K562 (cell line): ENCODE results near the gene GFRA4.

Experiments used
- CTCF ChIP-seq, 3 experiments: IDR thresholded peaks in 2 of 3; conservative IDR thresholded peaks in 1 of 3; 2 replicates each; pipeline ENCODE4 v1.5.1; 2011 to 2012; ENCODE audit warnings: low read length in 3 of 3, mild to moderate bottlenecking in 3 of 3, control low read depth in 2 of 3, improper control_type of control experiment in 1 of 3, inconsistent platforms in 1 of 3, low read depth in 1 of 3, mixed read lengths in 1 of 3, moderate library complexity in 1 of 3; ENCODE audit not compliant: insufficient read depth in 2 of 3
- E2F6 ChIP-seq, 2 experiments: IDR thresholded peaks; 2 replicates each; pipeline ENCODE4 v1.6.1; 2011; ENCODE audit warnings: borderline replicate concordance in 1 of 2, control low read depth in 1 of 2, low read depth in 1 of 2, low read length in 1 of 2, mild to moderate bottlenecking in 1 of 2, mixed read lengths in 1 of 2, moderate library complexity in 1 of 2; ENCODE audit not compliant: insufficient read depth in 1 of 2, insufficient read length in 1 of 2, poor library complexity in 1 of 2, severe bottlenecking in 1 of 2; ENCODE audit errors: extremely low read depth in 1 of 2
- ELF4 ChIP-seq: fragments of 450-650 bp; formaldehyde crosslinking; IDR thresholded peaks from 2 replicates; pipeline ENCODE4 v1.4.0; 2022; ENCODE audit warnings: missing genetic modification characterization
- FOXA1 ChIP-seq: fragments of 450-650 bp; IDR thresholded peaks from 2 replicates; pipeline ENCODE4 v1.6.1; 2016; ENCODE audit warnings: mild to moderate bottlenecking, borderline replicate concordance
- IRF9 ChIP-seq: fragments of 450-650 bp; IDR thresholded peaks from 2 replicates; pipeline ENCODE4 v1.6.1; 2016; ENCODE audit warnings: missing biosample characterization, missing genetic modification characterization
- MAFF ChIP-seq: IDR thresholded peaks from 2 replicates; pipeline ENCODE4 v1.6.1; 2012; ENCODE audit warnings: low read length, improper control_type of control experiment
- POLR2A ChIP-seq: fragments of 450-650 bp; conservative IDR thresholded peaks from 2 replicates; pipeline ENCODE4 v1.6.1; 2016
- RFX5 ChIP-seq: IDR thresholded peaks from 2 replicates; pipeline ENCODE4 v1.6.1; 2011; ENCODE audit warnings: low read depth, mild to moderate bottlenecking, improper control_type of control experiment, low read length
- TCF3 ChIP-seq: sonication (generic); formaldehyde crosslinking; IDR thresholded peaks from 2 replicates; pipeline ENCODE4 v1.4.0; 2020; ENCODE audit warnings: mild to moderate bottlenecking, missing genetic modification reagents
- ZNF668 ChIP-seq: fragments of 250-450 bp; sonication (Bioruptor Pico); IDR thresholded peaks from 2 replicates; pipeline ENCODE4 v1.8.0; 2022; ENCODE audit warnings: mild to moderate bottlenecking, inconsistent platforms

GRCh38 chr20:3712279-3712873 is 49.2 kb upstream of the GFRA4 start, which contains the start of gene SIGLEC1:
- TF ChIP-seq TCF3 (CRISPR knock-in tag), result no peak
- TF ChIP-seq POLR2A, result no peak
- TF ChIP-seq E2F6 (IDR thresholded peaks at IDR 0.05; ENCODE audit: borderline replicate concordance in 1 of 2, extremely low read depth in 1 of 2, insufficient read depth in 1 of 2, insufficient read length in 1 of 2, low read depth in 1 of 2, low read length in 1 of 2, poor library complexity in 1 of 2, severe bottlenecking in 1 of 2), result no peak
- no peak for TF ChIP-seq CTCF (IDR thresholded peaks at IDR 0.05 in 2 of 3, conservative IDR thresholded peaks at IDR 0.05 in 1 of 3; ENCODE audit: insufficient read depth in 2 of 3, low read depth in 1 of 3, low read length in 3 of 3)
- TF ChIP-seq MAFF, result no peak
- TF ChIP-seq FOXA1, result no peak
- no peak for TF ChIP-seq ZNF668 (CRISPR knock-in tag)
- TF ChIP-seq IRF9 (tag), result no peak
- TF ChIP-seq ELF4 (CRISPR knock-in tag), result no peak
- TF ChIP-seq RFX5, result no peak
